GM10266 (cell line): ENCODE data around the gene THBS4.

Experiments used
- DNase-seq: peaks from one replicate; pipeline ENCODE4 v3.0.0; 2012; ENCODE audit errors: extremely low spot score
- CTCF ChIP-seq: IDR thresholded peaks from 2 replicates; pipeline ENCODE4 v1.5.1; 2012; ENCODE audit warnings: mild to moderate bottlenecking, low read depth; ENCODE audit not compliant: control insufficient read depth, insufficient read depth; ENCODE audit errors: missing control alignments

Gene THBS4

DNA sequence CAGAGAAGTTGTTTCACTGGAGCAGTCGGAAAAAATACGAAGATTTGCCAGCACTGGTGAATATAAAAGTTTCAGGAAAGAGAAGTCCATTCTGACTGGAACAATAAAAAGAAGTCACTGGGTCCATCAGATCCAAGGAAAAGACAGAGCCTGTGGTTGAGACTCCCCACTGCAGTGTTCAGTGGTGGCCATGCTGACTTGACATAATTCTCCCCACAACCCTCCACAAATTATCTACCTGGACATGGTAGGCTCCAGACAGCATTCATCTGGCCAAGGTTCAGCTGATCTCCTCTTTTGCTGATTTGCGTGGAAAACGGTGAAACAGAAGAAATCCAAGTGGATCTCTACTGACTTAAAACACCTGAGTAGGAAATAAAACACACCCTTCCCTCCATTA is 8.0 kb downstream of the THBS4 start:
- DNase-seq: no peak
- TF ChIP-seq CTCF: no peak

DNA sequence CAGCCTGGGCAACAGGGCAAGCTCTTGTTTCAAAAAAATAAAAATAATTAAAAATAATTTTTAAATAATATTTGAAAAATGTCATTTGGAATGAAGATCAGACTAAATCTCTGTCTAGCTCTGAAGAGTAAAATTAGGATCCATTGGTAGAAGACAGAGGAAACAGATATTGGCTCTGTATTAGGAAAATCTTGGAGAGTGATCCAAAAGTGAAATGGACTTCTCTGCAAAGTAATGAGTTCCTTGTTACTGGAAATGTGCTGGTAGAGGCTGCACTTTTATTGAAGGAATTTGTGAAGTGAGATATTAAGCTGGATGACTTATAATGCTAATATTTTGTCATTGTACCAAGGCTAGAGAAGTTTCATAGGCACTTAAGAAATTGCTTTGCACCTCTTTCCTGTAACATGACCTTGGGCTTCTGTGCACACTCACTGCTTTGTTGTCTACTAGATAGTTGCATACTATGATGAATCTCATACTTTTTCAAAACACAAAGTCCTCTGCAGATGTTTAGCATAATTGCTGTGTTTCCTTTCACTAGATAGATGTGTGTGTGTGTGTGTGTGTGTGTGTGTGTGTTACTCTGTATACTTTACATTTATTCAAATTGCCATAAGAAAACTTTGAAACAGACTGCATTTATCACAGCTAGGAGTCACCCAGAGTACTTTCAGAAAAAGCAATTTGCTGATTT is 13.1 kb downstream of the THBS4 start:
- no peak for TF ChIP-seq CTCF
- no peak for DNase-seq

DNA sequence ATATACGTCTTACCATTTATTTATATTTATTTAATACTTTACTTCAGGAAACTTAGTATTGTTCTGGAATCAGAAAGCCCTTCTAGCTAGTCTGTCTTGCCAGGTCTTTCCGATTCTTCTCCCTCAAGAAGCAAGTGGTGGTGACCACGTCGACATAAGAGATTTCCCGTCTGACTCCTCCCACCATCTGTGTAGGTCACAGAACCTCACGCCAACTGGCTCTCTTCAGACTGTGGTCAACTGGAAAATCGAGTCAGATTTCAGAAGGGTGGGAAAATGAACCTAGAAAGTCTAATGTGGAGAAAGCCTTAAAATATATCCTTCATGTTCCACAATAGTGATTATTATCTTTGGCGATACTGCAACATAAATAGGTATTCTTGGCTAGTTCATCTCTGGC is 17.3 kb downstream of the THBS4 start:
- no peak for DNase-seq
- TF ChIP-seq CTCF: no peak

- no peak for TF ChIP-seq CTCF
- DNase-seq: no peak
Observed at GRCh38 chr5:80054682-80055081, 19.5 kb downstream of the THBS4 start.

GRCh38 chr5:80055491-80056170 is 20.5 kb downstream of the THBS4 start:
- no peak for TF ChIP-seq CTCF
- no peak for DNase-seq

DNA sequence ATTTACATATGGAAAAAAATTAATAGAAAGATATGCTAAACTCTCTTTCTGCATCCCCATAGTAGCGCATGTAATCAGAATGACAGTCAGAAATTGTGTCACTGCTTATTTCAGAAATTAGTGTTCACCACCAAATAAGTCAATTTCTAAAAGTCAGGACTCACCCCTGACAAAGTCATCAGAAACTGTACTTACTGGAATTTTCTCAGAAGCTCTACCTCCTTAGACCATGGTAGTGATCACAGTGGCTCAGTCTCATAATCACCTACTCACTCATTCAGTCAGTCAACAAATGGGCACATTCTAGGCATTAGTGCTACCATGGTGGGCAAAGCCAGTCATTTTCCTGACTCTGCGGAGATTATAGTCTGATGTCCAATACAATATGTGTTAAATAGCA is 22.0 kb downstream of the THBS4 start:
- no peak for DNase-seq
- no peak for TF ChIP-seq CTCF

- DNase-seq: no peak
- no peak for TF ChIP-seq CTCF
Observed at GRCh38 chr5:80057921-80058320, 22.8 kb downstream of the THBS4 start.
